HG03432 (cell line): ENCODE data around the gene AIFM1.
A peak's percentile ranks its signal among the peaks of the same experiment; 100 is the strongest.

Experiments used
- ATAC-seq: cut with Tn5 transposase; IDR thresholded peaks from one replicate; pipeline ENCODE4 v1.9.1; 2021; ENCODE audit warnings: mild to moderate bottlenecking, moderate library complexity; ENCODE audit not compliant: unreplicated experiment

The AIFM1 gene

DNA sequence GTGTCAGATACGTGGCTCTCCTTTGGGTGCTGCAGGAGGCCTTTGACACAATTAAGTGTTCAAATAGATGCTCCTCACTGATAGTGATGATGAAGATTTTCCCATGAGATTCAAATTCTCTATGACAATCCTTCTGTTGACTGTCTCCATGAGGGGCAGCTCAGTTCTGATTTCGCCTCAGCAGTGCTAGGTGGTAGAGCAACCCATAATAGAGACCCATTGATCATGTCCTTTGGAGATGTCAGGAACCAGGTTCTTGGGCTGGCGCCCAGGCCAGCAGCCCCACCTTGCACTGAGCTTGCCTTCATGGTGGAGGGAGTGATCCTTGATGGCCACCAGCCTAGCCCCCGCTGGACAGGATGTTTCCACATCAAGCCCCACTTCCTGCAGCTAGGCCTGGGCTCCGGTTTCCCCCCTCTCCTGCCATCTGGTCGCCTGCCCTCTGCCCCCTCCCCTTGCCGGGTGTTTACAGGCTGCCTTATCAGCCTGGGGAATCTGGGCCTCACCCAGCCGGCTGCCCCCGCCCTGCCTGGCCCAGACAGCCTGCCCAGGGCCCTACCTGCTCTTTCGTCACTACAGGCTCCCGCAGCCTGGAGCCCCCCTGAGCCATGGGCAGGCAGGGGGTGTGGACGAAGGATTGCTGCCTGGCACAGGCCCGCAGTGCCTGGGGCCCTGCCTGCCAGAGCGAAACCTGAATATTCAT is 68.0 kb downstream of the AIFM1 start:
- no peak for ATAC-seq

DNA sequence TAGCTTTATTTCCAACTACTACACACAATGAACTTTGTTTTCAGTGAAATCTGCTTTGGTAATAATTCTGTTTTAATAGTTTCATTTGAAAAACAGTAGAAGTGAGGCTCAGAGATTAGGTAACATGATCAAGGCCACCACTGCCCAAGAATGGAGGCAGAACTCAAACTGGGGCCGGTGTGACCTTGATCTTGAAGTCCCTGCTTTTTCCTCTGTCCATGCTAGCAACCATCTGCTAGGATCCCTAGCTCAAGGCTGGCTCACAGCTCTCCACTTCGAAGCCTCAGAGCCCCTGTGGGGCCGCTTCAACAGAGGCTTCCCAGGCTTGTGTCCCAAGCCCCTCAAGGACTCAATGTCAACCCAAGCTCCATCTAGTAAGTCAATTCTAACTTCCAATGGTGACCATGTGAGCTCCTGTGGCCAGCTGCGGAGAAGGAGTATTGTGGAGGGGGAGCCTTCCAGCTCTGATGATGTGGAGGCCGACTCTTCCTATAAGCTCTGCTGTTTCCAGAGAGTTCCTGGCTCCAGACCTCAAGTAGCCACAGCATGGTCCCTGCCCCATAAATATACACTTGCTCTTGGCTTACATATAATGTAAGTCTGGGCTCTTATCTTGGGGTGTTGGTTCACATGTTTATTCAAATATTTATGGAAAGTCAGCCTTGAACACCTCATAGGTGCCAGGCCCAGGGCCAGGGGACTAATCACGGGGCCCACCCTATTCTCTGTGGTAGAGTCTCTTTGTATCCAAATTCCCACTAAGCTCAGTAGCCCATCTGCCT is 70.2 kb downstream of the AIFM1 start:
- ATAC-seq, result no peak

DNA sequence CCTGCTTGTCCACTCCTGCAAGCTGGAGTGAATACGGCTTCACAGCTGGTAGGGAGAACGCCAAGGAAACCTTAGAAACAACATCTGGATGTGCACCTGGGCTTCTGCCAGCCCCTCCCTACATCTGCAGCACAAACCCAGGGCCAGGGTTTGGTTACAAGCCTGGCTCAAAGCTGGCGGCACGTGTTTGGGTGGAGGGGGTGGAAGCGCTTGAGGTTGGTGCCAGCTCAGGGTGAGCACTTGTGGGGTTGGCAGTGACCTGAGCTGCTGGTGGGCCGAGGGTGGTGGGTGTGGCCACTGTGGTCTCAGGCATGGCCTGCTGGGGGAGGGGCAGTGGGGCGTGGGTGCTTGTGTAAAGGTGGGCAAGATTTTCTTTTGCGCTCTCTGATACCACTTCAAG is 70.9 kb downstream of the AIFM1 start:
- ATAC-seq, result no peak

DNA sequence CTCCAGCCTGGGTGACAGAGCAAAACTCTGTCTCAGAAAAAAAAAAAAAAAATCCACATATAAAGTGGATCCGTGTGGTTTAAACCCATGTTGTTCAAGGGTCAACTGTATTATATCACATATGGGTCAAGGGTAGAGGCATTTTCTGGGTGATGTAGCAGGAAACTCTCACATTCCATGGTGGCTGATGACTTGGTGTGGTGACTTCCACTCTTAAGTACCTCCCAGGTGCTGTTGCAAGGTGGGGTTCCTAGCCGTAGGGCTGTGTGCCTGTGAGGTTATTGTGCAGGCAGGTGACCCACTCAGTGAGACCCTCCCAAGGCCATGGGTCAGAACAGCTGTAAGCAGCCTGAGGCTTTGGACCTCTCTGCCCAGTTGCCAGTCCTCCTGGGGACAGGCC is 72.4 kb downstream of the AIFM1 start:
- no peak for ATAC-seq

DNA sequence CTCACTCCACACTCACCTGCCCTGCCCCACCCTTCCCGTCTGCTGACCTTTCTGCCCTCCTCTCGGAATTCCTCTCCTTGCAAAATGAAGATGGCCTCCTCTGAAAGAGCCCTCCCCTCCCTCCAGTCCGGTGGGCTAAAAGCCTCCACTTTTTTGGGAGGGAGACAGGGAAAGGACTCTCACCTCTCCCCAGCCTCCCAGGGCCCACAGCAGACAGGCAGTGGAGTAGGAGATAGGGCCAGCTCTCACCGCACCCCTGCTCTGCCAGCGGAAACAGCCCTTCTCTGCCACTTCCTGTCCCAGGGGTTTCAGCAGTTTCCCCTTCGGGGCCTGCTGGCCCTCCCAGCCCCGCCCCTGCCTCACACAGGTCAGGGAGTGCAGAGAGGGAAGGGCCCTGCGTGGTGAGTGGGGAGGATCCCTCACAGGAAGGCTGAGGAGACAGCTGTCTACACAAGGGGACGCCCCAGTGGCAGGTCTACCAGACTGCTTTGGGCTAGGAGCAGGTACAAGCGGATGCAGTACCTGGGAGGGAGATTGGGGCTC is 73.6 kb downstream of the AIFM1 start:
- ATAC-seq, result peak; percentile 99

DNA sequence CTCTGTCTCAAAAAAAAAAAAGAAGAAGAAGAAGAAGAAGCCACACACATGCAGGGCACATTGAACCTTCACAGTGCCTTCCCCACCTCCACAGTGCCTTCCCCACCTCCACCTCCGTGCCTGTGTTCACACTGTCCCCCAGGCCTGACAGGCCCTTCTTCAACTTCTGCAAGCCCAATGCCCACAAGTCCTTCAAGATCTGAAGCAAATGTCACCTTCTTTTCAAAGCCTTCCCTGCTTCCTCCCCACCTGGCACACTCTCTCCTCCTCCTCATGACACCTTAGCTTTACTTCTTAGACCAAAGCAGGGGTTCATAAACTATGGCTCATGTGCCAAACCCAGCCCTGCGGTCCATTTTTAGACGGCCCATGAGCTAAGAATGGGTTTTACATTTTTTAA is 75.3 kb downstream of the AIFM1 start:
- no peak for ATAC-seq

DNA sequence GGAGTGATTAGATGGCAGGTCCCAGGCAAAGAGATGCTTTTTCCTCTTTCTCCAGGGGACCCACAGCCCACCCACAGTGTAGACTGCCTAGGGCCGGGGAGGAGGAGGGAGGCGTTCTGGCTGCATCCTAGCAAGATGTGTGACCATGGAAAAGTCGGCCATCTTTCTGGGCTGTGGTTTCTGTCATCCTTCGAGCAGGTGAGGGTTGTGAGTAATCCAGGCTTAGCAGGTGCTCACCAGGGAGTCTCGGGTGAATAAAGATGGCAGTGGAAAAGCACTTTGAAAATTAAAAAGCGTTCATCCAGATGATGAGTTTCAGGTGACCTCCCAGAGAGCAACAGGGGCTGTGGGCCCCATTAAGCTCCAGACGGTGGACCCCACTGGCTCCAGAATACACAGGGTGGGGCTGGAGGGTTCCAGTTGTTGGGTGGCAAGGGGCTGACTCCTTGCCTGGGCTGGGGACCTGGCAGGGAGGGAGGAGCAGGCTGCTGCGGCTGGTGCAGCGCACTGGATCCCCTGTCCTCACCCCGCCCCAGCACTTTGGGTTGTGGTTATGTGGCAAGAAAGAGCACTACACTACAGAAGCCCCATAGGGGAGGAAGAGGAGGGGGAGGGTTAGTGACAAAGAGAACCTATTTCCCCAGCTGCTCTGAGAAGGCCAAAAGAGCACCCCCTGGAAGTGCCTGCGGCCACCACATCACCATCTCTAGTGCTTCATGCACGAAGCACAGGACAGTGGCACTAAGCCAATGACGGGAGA is 79.0 kb downstream of the AIFM1 start:
- peak; percentile 54 for ATAC-seq

DNA sequence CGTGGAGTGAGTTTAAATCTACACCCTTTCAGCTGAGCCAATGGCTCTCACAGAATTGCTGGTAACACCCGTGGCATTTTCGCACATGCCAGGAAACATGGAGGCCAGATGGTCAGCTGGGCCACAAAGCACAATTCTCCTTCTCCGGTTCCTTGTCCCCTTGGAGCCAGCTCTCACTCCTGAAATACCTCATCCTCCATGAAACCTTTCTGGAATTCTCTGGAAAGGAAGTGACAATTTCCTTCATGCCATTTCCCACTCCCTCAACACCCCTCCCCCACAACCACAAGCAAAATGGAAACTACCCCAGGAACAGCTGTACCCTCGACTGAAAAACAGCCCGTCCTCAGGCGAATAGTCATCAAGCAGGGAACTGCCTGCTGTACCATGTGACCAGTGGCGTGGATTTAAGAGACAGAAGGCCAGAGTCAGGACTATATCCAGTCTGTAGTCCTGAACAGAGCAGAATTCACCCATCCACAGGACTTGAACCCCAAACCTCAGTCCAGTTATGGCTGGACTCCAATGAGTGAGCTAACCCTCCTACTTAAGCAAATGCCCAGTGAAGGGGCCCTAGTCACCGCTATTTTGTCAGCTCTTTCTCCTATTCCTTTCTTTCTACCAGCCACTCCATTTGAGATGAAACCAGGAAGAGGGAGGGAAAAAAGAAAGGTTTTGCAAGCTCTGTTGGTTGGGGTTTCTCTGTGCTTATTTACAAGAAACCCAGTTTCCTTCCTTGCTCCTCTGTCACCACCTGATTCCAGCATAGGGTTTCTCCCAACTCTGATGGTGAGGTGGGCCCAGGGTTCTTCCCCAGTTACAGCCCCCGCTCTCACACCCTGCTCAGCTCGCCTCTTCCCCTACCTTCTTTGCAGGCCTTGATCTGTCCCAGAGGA is 79.8 kb downstream of the AIFM1 start:
- no peak for ATAC-seq

DNA sequence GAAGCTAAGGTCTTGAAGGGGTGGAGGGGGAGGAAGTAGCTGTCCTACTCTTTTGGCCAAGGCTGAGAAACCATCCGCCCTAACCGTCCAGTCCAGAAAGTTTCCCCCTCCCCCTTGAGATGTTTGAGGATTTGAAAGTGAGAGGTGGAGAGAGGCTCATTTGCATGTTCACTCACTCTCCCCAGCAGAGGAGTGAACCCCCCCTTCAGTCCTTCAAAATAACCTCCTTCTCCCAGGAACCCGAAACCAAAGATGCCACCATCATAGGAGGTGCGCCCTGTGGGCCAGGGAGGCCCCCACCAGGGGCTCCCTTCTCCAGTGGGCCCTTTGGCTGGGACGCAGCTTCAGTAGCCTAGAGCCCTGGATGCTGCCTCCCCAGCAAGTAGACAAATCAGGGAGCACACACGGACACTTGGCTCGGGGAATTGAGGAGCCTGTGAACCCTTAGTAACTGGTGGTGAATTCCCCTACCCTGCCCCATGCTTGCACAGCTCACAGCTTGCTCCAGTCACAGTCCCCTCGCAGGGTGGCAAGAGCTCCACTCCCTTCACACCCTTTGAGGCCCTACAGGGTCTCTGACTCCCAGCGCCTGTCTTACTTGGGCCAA is 80.9 kb downstream of the AIFM1 start:
- peak; percentile 45 for ATAC-seq

DNA sequence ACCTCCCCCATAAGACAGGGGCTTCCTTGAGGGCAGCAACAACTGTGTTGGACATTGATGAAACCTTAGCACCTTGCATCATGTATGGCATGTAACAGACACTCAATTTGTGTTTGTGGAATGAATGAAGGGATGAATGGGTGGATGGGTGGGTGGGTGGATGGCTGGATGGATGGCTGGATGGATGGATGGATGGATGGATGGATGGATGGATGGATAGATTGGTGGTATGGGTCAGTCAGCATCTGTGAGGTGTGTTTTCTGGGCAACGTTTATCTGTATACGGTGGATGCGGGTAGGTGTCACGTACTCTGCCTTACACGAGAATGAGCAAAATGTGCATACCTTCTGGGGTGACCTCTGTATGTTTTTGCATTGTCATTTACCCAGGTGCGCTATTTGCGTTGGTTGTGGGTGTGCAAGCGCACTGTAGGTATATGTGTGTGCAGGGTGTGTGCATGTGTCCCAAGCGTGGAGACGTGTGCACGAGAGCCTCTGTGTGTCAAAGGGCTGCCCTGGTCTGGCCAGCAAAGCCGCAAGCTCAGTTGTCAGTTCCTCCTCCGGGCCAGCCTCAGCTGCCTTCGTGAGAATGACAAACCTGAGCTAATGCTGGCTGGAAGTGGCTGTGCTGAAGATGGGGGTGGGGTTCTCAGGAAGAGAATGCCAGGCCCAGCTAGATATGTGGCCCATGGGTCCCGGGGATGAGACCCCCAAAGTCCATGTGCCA is 81.8 kb downstream of the AIFM1 start:
- peak; percentile 32 for ATAC-seq

DNA sequence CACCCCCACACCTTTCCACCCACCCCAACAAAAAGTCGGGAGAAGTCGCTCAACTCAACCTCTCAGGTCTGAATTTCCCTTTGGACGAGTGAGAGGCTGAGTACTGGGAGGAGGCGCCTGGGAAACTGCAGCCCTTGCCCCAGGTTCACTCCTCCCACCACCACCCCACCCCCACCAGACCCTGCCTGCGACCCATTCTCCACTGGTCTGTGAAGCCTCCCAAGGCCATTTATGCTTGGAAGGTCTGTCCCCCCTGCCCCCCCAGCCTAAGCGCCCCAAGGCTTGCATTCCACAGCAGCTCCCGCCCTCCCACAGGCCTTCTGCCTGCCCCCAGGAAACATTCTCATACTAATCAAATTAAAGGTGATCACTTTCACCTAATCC is 82.5 kb downstream of the AIFM1 start:
- no peak for ATAC-seq

DNA sequence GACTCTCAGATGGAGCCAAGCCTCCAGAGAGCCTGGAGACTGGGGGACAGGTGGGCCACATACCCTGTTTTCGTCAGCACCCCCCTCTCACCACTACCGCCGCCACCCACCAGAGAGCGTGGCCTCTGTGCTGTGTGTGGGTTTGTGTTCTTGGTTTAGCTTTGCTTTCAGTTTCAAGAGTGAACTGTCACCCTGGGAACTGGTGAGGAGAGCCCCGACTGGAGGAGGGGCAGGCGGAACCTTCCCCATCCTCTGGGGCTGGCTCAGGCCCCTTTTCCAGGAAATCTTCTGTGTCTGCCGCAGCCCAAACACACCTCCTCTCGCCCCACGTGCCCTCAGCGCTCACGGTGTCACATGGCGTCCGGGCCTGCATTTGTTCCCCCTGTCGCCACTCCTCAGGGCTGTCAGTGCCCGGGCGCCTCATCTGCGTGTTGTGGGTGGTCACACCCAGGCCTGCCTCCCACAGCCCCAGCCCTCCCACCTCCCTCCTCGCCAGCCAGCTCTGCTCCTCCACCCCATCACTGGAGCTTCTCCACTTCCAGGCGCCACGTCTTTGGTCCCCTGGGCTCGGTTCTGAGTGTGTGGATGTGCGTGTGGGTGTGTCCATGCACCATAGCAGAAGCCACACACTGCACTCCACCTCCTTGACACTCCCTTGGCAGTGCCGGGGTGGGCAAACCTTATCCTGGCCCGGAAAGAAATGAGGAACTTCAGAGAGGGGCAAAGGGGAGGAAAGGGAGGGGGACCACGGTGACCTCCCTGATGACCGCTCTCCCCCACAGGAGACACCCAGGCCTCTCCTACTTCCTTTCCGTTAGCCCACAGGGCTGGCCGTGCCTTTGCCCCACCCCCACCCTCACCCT is 83.2 kb downstream of the AIFM1 start:
- ATAC-seq, result peak; percentile 56

DNA sequence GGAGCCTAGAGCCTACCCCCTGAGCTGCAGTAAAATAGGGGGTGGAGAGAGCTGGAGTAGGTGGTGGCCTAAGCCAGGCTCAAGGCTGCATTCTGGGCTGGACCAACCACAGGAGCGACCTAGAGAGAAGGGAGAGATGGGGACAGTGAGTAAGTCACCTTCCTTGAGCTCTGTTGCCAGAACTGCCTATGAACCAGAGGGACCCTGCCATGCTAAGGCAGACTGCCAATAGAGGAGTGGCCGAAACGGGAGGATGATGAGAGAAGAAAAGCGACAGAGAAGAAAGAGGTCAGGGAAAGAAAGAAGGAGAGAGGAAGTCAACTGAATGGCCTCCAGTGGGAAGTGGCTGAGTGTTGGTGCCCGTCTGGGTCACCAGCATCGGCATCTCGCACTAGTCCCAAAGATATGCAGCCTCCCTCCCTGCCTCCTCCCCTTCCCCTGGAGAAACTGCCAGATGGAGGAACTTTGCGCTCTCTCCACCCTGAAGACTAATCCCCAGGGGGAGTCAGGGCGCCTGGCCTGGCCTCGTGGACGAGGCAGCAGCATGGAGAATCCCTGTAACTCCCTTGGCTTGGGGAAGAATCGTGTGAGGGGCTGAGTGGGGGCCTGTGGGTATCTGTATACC is 84.1 kb downstream of the AIFM1 start:
- no peak for ATAC-seq

DNA sequence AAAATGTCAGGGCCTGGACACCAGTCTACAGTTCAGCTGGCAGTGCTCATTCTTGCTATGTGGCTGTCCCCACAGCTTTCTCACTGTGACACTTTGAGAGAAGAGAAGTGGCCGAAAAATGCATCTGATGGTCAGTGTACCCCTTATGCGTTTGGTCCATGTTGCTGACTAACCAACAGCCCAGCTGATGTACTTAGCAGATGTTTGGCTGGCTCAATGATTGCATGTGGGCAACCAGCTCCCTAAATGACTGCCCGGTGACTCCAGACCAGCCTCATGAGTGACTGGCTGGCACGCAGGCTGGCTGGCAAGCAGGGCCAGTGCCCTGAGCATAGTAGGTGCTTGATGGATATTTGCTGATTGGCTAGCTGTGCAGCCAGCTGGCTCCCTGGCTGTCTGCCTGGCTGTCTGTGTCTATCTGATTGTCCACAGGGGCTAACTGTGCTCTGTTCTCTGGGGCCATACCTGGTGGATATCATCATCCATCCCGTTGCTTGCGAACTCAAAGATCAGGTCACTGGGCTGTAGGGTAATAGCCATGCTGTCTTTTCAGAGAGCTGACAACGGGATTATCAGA is 84.8 kb downstream of the AIFM1 start:
- ATAC-seq, result no peak

DNA sequence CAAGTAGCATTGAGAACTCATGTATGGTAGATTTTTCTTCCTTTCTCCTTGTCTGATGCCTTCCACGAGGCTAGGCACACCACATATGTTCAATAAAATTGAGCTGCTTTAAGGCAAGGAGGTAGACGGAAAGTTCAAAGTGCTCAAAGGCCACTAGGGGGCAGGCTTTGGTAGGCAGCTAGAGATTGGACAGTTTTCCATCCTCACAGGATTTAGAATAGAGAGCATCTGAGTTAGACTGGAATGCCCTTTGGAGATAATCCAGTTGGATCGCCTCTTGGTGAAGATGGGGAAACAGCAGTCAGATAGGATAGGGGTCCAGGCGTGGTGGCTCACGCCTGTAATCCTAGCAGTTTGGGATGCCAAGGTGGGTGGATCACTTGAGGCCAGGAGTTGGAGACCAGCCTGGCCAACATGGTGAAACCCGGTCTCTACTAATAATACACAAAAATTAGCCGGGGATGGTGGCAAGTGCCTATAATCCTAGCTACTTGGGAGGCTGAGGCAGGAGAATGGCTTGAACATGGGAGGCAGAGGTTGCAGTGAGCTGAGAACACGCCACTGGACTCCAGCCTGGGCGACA is 85.7 kb downstream of the AIFM1 start:
- ATAC-seq, result no peak
